Psoas muscle (tissue), 8 donors: ENCODE measurements around the gene SMIM33. TPM values are rescaled to one million over a fixed set of nuclear protein-coding genes. Genes with fewer than 3 reads are reported as not detected.
"Not testable (repeated sequence)": the region's sequence is repeated elsewhere in the genome, so short reads cannot be mapped to it uniquely, and the experiment has no call there.

Experiments used
- ATAC-seq, 4 donors: fragments of 200-7000 bp; cut with Tn5 transposase; one replicate each; pipeline ENCODE4 v1.9.1; 2020; ENCODE audit warnings: moderate library complexity in 3 of 4, mild to moderate bottlenecking in 2 of 4
- DNase-seq, 2 donors: peaks; one replicate each; pipeline ENCODE4 v3.0.0-alpha.2; 2020
- H3K27ac ChIP-seq: fragments of 200-600 bp; one replicate; pipeline ENCODE4 v1.8.0; 2022
- H3K27me3 ChIP-seq, 3 donors: fragments of 200-600 bp in 1 of 3; one replicate each; pipeline versions ENCODE4 v1.6.1 to v1.8.0; 2013 to 2022; ENCODE audit warnings: low read length in 2 of 3, mild to moderate bottlenecking in 2 of 3, moderate library complexity in 1 of 3; ENCODE audit not compliant: insufficient read depth in 3 of 3
- H3K36me3 ChIP-seq, 2 donors: fragments of 200-600 bp in 1 of 2; one replicate each; pipeline versions ENCODE4 v1.6.1 to v1.8.0; 2013 to 2022; ENCODE audit warnings: low read depth in 1 of 2, mild to moderate bottlenecking in 1 of 2, moderate library complexity in 1 of 2; ENCODE audit not compliant: insufficient read depth in 1 of 2
- H3K4me1 ChIP-seq: fragments of 200-600 bp; one replicate; pipeline ENCODE4 v1.8.0; 2022
- H3K4me3 ChIP-seq: fragments of 200-600 bp; one replicate; pipeline ENCODE4 v1.8.0; 2022; ENCODE audit warnings: mild to moderate bottlenecking
- H3K9me3 ChIP-seq: fragments of 200-600 bp; one replicate; pipeline ENCODE4 v1.8.0; 2022
- WGBS, 3 donors: extraction: QIAGEN DNeasy Blood & Tissue Kit; methylation state at CpG; one replicate each; pipeline versions ENCODE4 v1.1.6 to v1.1.7; 2013; 5-methylcytosine and 5-hydroxymethylcytosine counted together
- intact Hi-C, 2 donors: fragments of 100-400 bp; cut with DNase I; formaldehyde crosslinking; loops; one replicate each; pipeline versions ENCODE4 v1.11.0 to v1.14.2; 2022
- polyA plus RNA-seq, 3 donors: library from polyadenylated mRNA; stranded (reverse); fragments of 200-250 nt; gene quantifications; one replicate each; pipeline ENCODE4 v1.2.3, GENCODE V29; 2013
- total RNA-seq, 4 donors: library from RNA; stranded (reverse); fragmentation: NEBNext Ultra II Directional in 2 of 4; extraction: Animal tissue kit (Norgen Biotek cat#: 25700) in 2 of 4; gene quantifications; one replicate each; pipeline versions ENCODE4 v1.2.1 to v1.2.4, GENCODE V29; 2021 to 2023
- TF ChIP-seq, protein P1 (sequence below): fragments of 200-600 bp; IDR thresholded peaks from one replicate; pipeline ENCODE4 v1.8.0; 2022; ENCODE audit warnings: antibody characterized with exemption
- donor health status: healthy with polysubstance abuse.
- donor health status: DM: no; HTN: no; CAD: no; lungs with moderate emphysema.
- donor health status: Bipolar disorder and iron deficiency.
- donor health status: healthy.
- donor health status: DM: yes; HTN: yes; CAD: no.
- donor health status: DM: no; HTN: no; CAD: no.
- donor health status: DM: no; HTN: no; CAD: no.
- donor health status: DM: yes; HTN: yes; CAD: no.

SMIM33 gene
- total and polyA plus RNA-seq, 7 donors = not detected

DNA sequence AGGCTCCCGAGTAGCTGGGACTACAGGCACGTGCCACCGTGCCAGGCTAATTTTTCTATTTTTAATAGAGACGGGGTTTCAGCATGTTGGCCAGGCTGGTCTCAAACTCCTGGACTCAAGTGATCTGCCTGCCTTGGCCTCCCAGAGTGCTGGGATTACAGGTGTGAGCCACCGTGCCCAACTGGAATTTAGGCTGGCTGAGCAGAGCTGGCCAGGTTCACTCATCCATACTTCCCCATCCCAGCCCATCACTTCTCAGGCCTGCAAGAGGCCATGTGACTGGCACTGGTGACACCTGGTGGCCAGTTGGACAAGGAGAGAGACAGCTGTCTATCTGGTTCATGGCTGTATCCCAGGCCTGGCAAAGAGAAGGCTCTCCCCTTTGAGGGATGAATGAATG lies 42.6 kb downstream of the SMIM33 start:
- H3K4me3 ChIP-seq, H3K27me3 ChIP-seq, H3K4me1 ChIP-seq, H3K27ac ChIP-seq, H3K9me3 ChIP-seq, H3K36me3 ChIP-seq: not testable (repeated sequence)
- peak; percentile 84 to 89 (median 84) for ATAC-seq
- WGBS, 3 donors = 33 to 64% (median 34%) methylated on average over 5 of the region's 5 CpGs
- TF ChIP-seq, protein P1, sequence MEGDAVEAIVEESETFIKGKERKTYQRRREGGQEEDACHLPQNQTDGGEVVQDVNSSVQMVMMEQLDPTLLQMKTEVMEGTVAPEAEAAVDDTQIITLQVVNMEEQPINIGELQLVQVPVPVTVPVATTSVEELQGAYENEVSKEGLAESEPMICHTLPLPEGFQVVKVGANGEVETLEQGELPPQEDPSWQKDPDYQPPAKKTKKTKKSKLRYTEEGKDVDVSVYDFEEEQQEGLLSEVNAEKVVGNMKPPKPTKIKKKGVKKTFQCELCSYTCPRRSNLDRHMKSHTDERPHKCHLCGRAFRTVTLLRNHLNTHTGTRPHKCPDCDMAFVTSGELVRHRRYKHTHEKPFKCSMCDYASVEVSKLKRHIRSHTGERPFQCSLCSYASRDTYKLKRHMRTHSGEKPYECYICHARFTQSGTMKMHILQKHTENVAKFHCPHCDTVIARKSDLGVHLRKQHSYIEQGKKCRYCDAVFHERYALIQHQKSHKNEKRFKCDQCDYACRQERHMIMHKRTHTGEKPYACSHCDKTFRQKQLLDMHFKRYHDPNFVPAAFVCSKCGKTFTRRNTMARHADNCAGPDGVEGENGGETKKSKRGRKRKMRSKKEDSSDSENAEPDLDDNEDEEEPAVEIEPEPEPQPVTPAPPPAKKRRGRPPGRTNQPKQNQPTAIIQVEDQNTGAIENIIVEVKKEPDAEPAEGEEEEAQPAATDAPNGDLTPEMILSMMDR = peak; percentile 81
- DNase-seq = peak; percentile 80 to 91
- intact Hi-C loops = loop anchor here in 1 of 2 donors (10.0 kb wide), 1 partner anchor 219 kb away; the partner anchor contains the start of gene MATR3

DNA sequence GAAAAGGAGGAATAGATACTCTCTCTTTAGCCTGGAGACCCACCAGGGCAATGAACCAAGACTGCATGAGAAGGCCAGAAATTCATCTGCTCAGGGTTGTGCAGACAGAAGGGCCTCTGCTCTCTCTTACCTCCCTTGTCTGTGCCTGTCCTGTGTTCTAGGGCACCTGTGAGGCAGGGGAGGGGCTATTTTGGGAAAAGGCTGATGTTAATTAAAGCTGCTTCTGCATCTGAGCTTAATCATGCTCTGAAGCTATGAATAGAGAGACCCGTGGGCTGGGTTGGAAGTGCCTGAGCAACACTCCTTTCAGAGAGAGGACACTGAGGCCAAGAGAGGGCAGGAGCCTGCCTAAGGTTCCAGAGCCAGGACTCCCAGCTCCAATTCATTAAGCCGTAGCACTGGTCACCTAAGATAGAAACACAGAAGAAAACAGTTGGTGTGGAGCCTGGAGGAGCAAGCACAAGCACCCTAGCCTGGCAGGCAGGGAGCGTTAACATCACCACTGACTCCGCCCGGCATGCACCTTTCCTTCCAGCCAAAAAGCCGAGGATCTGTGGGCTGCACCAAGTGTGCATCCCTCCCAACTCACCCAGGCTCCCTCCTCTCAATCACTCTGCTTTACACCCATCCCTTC lies 43.2 kb downstream of the SMIM33 start:
- Histone ChIP-seq H3K9me3 (no peaks in the 10 kb centered on the region), H3K4me1 (no peaks in the 10 kb centered on the region), H3K27ac (no peak overlapping the region), H3K27me3 (no peaks in the 10 kb centered on the region), H3K36me3 (no peaks in the 10 kb centered on the region), H3K4me3 (no peak overlapping the region)
- ATAC-seq = peak in 2 of 4 donors; percentile 2
- TF ChIP-seq, protein P1 = no peak
- DNase-seq = no peak
- intact Hi-C loops = loop anchor here (2.0 to 10.0 kb wide), 2 partner anchors 91 to 219 kb away; partner anchors contain the start of gene MATR3 (in 1 of the 2)
- WGBS, 3 donors = 56 to 79% (median 64%) methylated on average over 6 of the region's 6 CpGs

DNA sequence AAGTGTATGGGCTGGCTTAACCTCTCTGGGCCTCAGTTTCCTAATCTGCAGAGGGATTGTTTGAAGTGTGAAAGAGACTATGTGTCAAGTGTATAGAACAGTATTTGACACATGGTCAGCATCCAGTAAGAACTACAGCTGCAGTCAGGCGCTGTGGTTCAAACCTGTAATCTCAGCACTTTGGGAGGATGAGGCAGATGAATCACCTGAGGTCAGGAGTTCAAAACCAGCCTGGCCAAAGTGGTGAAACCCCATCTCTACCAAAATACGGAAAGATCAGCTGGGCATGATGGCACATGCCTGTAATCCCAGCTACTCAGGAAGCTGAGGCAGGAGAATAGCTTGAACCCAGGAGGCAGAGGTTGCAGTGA lies 43.7 kb downstream of the SMIM33 start:
- TF ChIP-seq, protein P1 = no peak
- Histone ChIP-seq H3K9me3 (no peaks in the 10 kb centered on the region), H3K27ac (no peak overlapping the region), H3K4me1 (no peaks in the 10 kb centered on the region), H3K36me3 (no peaks in the 10 kb centered on the region), H3K27me3 (no peaks in the 10 kb centered on the region), H3K4me3 (no peak overlapping the region)
- 66 to 92% (median 81%) methylated on average over 2 of the region's 2 CpGs for WGBS, 3 donors
- ATAC-seq (no peak), DNase-seq (no peak)
- intact Hi-C loops = loop anchor here (2.0 to 10.0 kb wide), 2 partner anchors 92 to 220 kb away; partner anchors contain the start of gene MATR3 (in 1 of the 2)

DNA sequence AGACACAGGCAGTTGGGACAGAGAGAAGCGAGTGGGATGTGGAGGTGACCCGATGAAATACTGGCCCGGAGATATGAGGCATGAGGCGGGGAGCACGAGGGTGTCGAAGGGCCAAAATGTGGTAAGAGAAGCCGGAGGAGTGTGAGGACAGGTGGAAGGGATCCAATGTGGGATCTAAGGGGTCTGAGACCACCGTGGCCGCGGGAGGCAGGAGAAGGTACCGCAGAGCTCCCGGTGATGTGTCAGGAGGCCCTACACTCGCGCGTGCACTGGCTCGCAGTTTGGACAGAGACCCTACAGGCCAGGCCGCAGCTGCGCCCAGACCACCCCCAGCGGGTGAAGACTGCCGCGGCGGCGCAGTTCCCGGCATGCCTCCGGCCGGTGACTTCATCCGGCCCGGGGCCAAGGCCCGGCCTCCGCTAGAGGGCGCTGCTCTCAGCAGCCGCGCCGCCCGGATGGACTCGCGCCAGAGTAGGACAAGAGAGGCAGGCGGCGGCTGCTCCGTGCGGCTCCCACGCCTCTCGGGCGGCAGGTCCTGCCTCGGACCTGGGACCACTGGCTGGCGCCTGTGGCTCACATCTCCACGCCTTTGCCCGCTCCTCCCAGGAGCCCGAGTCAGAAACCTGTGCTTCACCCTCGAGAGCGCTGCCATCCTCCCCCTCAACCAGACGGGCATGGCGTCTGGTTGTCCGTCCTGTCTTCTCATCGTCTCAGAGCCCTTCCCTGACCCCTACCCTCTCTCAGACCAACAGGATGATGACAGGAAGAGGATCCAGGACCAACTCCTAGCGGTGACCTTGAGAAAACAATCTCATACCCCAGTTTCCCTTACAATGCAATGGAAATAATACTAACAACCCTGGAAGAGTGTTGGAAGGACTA lies 47.1 kb downstream of the SMIM33 start:
- H3K27ac ChIP-seq = peak overlapping the region; percentile 90
- WGBS, 3 donors = 2 to 5% (median 3%) methylated on average over 39 to 56 of the region's 56 CpGs
- TF ChIP-seq, protein P1 = peak; percentile 99
- DNase-seq = peak; percentile 92 to 96
- intact Hi-C loops = loop anchor here in 1 of 2 donors (10.0 kb wide), 1 partner anchor 223 kb away; the partner anchor contains the start of gene MATR3
- H3K4me1 ChIP-seq = no peaks in the 10 kb centered on the region
- no peaks in the 10 kb centered on the region for H3K36me3 ChIP-seq
- peak; percentile 89 to 93 (median 92) for ATAC-seq
- no peaks in the 10 kb centered on the region for H3K27me3 ChIP-seq
- no peaks in the 10 kb centered on the region for H3K9me3 ChIP-seq
- peak overlapping the region; percentile 70 for H3K4me3 ChIP-seq

Other genes with a start within 250 kb of the SMIM33 start
- gene MATR3, start 177.3 kb upstream of the SMIM33 start, total RNA-seq = 100 to 1,000 TPM in 3 of 4 donors, 10 to 100 TPM in 1; 96.5 to 153 (median 134) TPM
- gene MATR3, start 177.3 kb upstream of the SMIM33 start, polyA plus RNA-seq = 100 to 1,000 TPM in 1 of 3 donors, 10 to 100 TPM in 2; 92.4 to 110 (median 97.1) TPM
- 100 to 1,000 TPM; 111 to 144 (median 116) TPM for gene PAIP2, start 129.2 kb upstream of the SMIM33 start, total RNA-seq
- 100 to 1,000 TPM; 113 to 252 (median 143) TPM for gene PAIP2, start 129.2 kb upstream of the SMIM33 start, polyA plus RNA-seq
- gene SLC23A1, start 87.7 kb upstream of the SMIM33 start, total RNA-seq = not detected
- under 1 TPM in 1 of 3 donors, not detected in 2; 0.03 TPM for gene SLC23A1, start 87.7 kb upstream of the SMIM33 start, polyA plus RNA-seq
- 1 to 10 TPM in 2 of 4 donors, under 1 TPM in 2; 0.57 to 1.2 (median 0.84) TPM for gene MZB1, start 81.1 kb upstream of the SMIM33 start, total RNA-seq
- gene MZB1, start 81.1 kb upstream of the SMIM33 start, polyA plus RNA-seq = under 1 TPM; 0.03 to 0.25 (median 0.25) TPM
- 10 to 100 TPM; 42.3 to 86.7 (median 67.9) TPM for gene PROB1, start 75.9 kb upstream of the SMIM33 start, total RNA-seq
- 10 to 100 TPM; 15.2 to 31.3 (median 30.1) TPM for gene PROB1, start 75.9 kb upstream of the SMIM33 start, polyA plus RNA-seq
- gene SPATA24, start 66.9 kb upstream of the SMIM33 start, total RNA-seq = 10 to 100 TPM in 2 of 4 donors, 1 to 10 TPM in 2; 6.7 to 14.6 (median 10.6) TPM
- 10 to 100 TPM; 11.2 to 18.8 (median 18.3) TPM for gene SPATA24, start 66.9 kb upstream of the SMIM33 start, polyA plus RNA-seq
- 10 to 100 TPM in 2 of 4 donors, 1 to 10 TPM in 2; 9.0 to 10.7 (median 10.2) TPM for gene DNAJC18, start 31.5 kb upstream of the SMIM33 start, total RNA-seq
- 10 to 100 TPM in 2 of 3 donors, 1 to 10 TPM in 1; 2.6 to 14.5 (median 13.7) TPM for gene DNAJC18, start 31.5 kb upstream of the SMIM33 start, polyA plus RNA-seq
- 10 to 100 TPM in 3 of 4 donors, 1 to 10 TPM in 1; 7.9 to 16.2 (median 12.3) TPM for gene ECSCR, start 8.3 kb upstream of the SMIM33 start, total RNA-seq
- 10 to 100 TPM in 2 of 3 donors, 1 to 10 TPM in 1; 7.6 to 25.4 (median 23.0) TPM for gene ECSCR, start 8.3 kb upstream of the SMIM33 start, polyA plus RNA-seq
- 10 to 100 TPM in 1 of 4 donors, 1 to 10 TPM in 3; 7.1 to 13.2 (median 8.4) TPM for gene STING1, start 11.8 kb downstream of the SMIM33 start, total RNA-seq
- gene STING1, start 11.8 kb downstream of the SMIM33 start, polyA plus RNA-seq = 1 to 10 TPM; 4.4 to 6.3 (median 4.8) TPM
- 100 to 1,000 TPM; 156 to 175 (median 164) TPM for gene UBE2D2, start 90.3 kb downstream of the SMIM33 start, total RNA-seq
- 100 to 1,000 TPM; 107 to 243 (median 126) TPM for gene UBE2D2, start 90.3 kb downstream of the SMIM33 start, polyA plus RNA-seq
- 10 to 100 TPM; 31.9 to 88.3 (median 48.5) TPM for gene CXXC5, start 177.3 kb downstream of the SMIM33 start, total RNA-seq
- 10 to 100 TPM; 24.5 to 48.5 (median 27.0) TPM for gene CXXC5, start 177.3 kb downstream of the SMIM33 start, polyA plus RNA-seq